Erythroblast (primary cell): ENCODE data around the gene CHD5.

ENCODE experiments used
- GATA1 ChIP-seq: IDR thresholded peaks from 2 replicates; pipeline ENCODE4 v1.6.1; 2011; ENCODE audit warnings: low read depth, mild to moderate bottlenecking, control low read depth, low read length, moderate library complexity
- POLR2A ChIP-seq: IDR thresholded peaks from 2 replicates; pipeline ENCODE4 v1.6.1; 2011; ENCODE audit warnings: mild to moderate bottlenecking, low read length

DNA sequence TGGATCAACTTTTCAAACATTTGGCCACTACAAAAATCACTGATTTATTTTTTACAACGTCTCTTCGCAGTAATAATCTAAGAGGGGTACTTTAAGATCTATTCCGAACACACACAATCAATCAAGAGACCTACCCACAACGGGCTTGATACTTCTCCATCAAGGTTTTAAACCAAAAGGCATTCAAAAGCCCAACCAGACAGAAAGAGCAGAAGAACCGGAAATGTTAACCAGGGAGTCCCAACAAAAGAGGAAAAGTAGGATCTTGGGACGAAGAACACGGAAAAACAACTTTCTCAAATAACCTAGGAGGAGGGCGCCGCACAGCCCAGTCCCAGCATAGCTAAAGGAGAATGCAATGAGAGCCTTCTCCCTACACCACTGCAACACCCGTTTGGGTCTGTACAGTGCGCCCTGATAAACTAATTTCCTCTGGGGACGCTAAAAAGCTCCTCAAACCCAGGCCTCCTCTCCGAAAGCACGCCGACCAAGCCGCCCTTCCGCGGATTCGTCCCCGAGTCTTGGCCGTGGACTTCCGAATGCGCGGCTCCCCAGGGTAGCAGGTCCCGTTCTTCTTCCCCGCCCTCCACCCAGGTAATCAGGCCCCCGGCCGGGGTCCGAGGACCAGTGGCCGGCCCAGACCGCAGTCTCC is 18.7 kb upstream of the CHD5 start:
- TF ChIP-seq POLR2A (no peak), GATA1 (no peak)
